H9 (cell line): Measurements from ENCODE around the gene LHFPL5. TPM values are rescaled to one million over a fixed set of nuclear protein-coding genes. Genes with fewer than 3 reads are reported as not detected.

Source experiments
- DNase-seq: peaks from one replicate; pipeline ENCODE4 v3.0.0-alpha.2; 2017
- H2AFZ ChIP-seq: one replicate; pipeline ENCODE4 v1.6.1; 2013; ENCODE audit warnings: mild to moderate bottlenecking, low read length, control low read depth, moderate library complexity
- H2AK5ac ChIP-seq: 2 replicates; pipeline ENCODE4 v1.6.1; 2013; ENCODE audit warnings: low read length, control low read depth, mixed read lengths; ENCODE audit not compliant: insufficient read length
- H2BK120ac ChIP-seq: one replicate; pipeline ENCODE4 v1.6.1; 2013; ENCODE audit warnings: low read depth, mild to moderate bottlenecking, low read length, control low read depth, inconsistent platforms; ENCODE audit not compliant: poor library complexity, severe bottlenecking
- H2BK12ac ChIP-seq: 2 replicates; pipeline ENCODE4 v1.6.1; 2013; ENCODE audit warnings: low read length, control low read depth, mixed read lengths, low read depth; ENCODE audit not compliant: insufficient read length
- H2BK15ac ChIP-seq: 2 replicates; pipeline ENCODE4 v1.6.1; 2013; ENCODE audit warnings: low read depth, low read length, control low read depth
- H2BK20ac ChIP-seq: one replicate; pipeline ENCODE4 v1.6.1; 2013; ENCODE audit warnings: low read depth, mild to moderate bottlenecking, low read length, control low read depth, inconsistent platforms; ENCODE audit not compliant: poor library complexity, severe bottlenecking
- H2BK5ac ChIP-seq: 2 replicates; pipeline ENCODE4 v1.6.1; 2013; ENCODE audit warnings: low read length, control low read depth, mixed read lengths; ENCODE audit not compliant: insufficient read length
- H3K14ac ChIP-seq: 2 replicates; pipeline ENCODE4 v1.6.1; 2013; ENCODE audit warnings: low read length, control low read depth; ENCODE audit not compliant: insufficient read depth
- H3K18ac ChIP-seq: 2 replicates; pipeline ENCODE4 v1.6.1; 2013; ENCODE audit warnings: low read depth, mild to moderate bottlenecking, mixed read lengths, low read length, control low read depth; ENCODE audit not compliant: insufficient read length
- H3K23ac ChIP-seq: 2 replicates; pipeline ENCODE4 v1.6.1; 2013; ENCODE audit warnings: low read length, control low read depth, mixed read lengths, low read depth; ENCODE audit not compliant: insufficient read length
- H3K23me2 ChIP-seq: 2 replicates; pipeline ENCODE4 v1.6.1; 2013; ENCODE audit warnings: low read depth, mild to moderate bottlenecking, mixed read lengths, low read length, control low read depth; ENCODE audit not compliant: insufficient read length, poor library complexity, severe bottlenecking
- H3K27ac ChIP-seq: 2 replicates; pipeline ENCODE4 v1.5.1; 2013; ENCODE audit warnings: low read length, control low read depth, mixed read lengths, low read depth; ENCODE audit not compliant: insufficient read length
- H3K27me3 ChIP-seq: 2 replicates; pipeline ENCODE4 v1.6.1; 2013; ENCODE audit warnings: low read length, control low read depth, inconsistent platforms; ENCODE audit not compliant: insufficient read depth
- H3K4ac ChIP-seq: 2 replicates; pipeline ENCODE4 v1.6.1; 2013; ENCODE audit warnings: low read depth, mild to moderate bottlenecking, control low read depth, inconsistent platforms, low read length, moderate library complexity
- H3K4me1 ChIP-seq: 2 replicates; pipeline ENCODE4 v1.6.1; 2013; ENCODE audit warnings: low read length, control low read depth, inconsistent platforms; ENCODE audit not compliant: insufficient read depth
- H3K4me2 ChIP-seq: 2 replicates; pipeline ENCODE4 v1.6.1; 2013; ENCODE audit warnings: low read length, control low read depth, mixed read lengths; ENCODE audit not compliant: insufficient read length, insufficient read depth
- H3K56ac ChIP-seq: 2 replicates; pipeline ENCODE4 v1.6.1; 2013; ENCODE audit warnings: low read depth, mild to moderate bottlenecking, mixed read lengths, low read length, control low read depth; ENCODE audit not compliant: insufficient read length
- H3K79me1 ChIP-seq: 2 replicates; pipeline ENCODE4 v1.6.1; 2013; ENCODE audit warnings: low read depth, mild to moderate bottlenecking, moderate library complexity, low read length, control low read depth, inconsistent platforms; ENCODE audit not compliant: insufficient read depth, poor library complexity, severe bottlenecking
- H3K79me2 ChIP-seq: 2 replicates; pipeline ENCODE4 v1.6.1; 2013; ENCODE audit warnings: low read length, control low read depth, inconsistent platforms; ENCODE audit not compliant: insufficient read depth
- H3K9ac ChIP-seq: 2 replicates; pipeline ENCODE4 v1.6.1; 2013; ENCODE audit warnings: low read length, control low read depth, mixed read lengths; ENCODE audit not compliant: insufficient read length; ENCODE audit errors: extremely low read depth
- H3K9me3 ChIP-seq: one replicate; pipeline ENCODE4 v1.6.1; 2013; ENCODE audit warnings: low read depth, low read length, inconsistent platforms; ENCODE audit not compliant: control insufficient read depth
- H3T11ph ChIP-seq: one replicate; pipeline ENCODE4 v1.6.1; 2013; ENCODE audit warnings: mild to moderate bottlenecking, low read length, control low read depth, inconsistent platforms
- H4K20me1 ChIP-seq: one replicate; pipeline ENCODE4 v1.6.1; 2013; ENCODE audit not compliant: control insufficient read depth, insufficient read length, insufficient read depth
- H4K5ac ChIP-seq: 2 replicates; pipeline ENCODE4 v1.6.1; 2013; ENCODE audit warnings: low read depth, mild to moderate bottlenecking, mixed read lengths, low read length, control low read depth; ENCODE audit not compliant: insufficient read length
- H4K8ac ChIP-seq: replicated peaks from 2 replicates; pipeline ENCODE4 v1.6.1; 2013; ENCODE audit warnings: low read length, control low read depth, mixed read lengths, low read depth; ENCODE audit not compliant: insufficient read length
- H4K91ac ChIP-seq: 2 replicates; pipeline ENCODE4 v1.6.1; 2013; ENCODE audit warnings: low read depth, mild to moderate bottlenecking, moderate library complexity, mixed read lengths, low read length, control low read depth; ENCODE audit not compliant: insufficient read length
- H3K27ac Mint-ChIP-seq, 3 experiments: 2 replicates in 2 of 3; 3 replicates in 1 of 3; pipeline ENCODE4 v1.8.0; 2020 to 2021; ENCODE audit warnings: mixed read lengths in 3 of 3, mild to moderate bottlenecking in 1 of 3, moderate library complexity in 1 of 3
- H3K27me3 Mint-ChIP-seq: 2 replicates; pipeline ENCODE4 v1.8.0; 2021; ENCODE audit warnings: low read depth, mild to moderate bottlenecking, moderate library complexity, mixed read lengths
- H3K36me3 Mint-ChIP-seq, 3 experiments: 2 replicates in 2 of 3; 3 replicates in 1 of 3; pipeline ENCODE4 v1.8.0; 2020 to 2021; ENCODE audit warnings: low read depth in 3 of 3, mixed read lengths in 3 of 3; ENCODE audit not compliant: insufficient read depth in 1 of 3
- H3K4me1 Mint-ChIP-seq, 2 experiments: 2 replicates each; pipeline ENCODE4 v1.8.0; 2020; ENCODE audit warnings: mixed read lengths in 2 of 2
- H3K4me3 Mint-ChIP-seq, 2 experiments: 2 replicates in 1 of 2; 3 replicates in 1 of 2; pipeline ENCODE4 v1.8.0; 2020 to 2021; ENCODE audit warnings: mild to moderate bottlenecking in 2 of 2, mixed read lengths in 2 of 2, moderate library complexity in 1 of 2
- H3K9me3 Mint-ChIP-seq, 2 experiments: 2 replicates in 1 of 2; 3 replicates in 1 of 2; pipeline ENCODE4 v1.8.0; 2020; ENCODE audit warnings: mild to moderate bottlenecking in 2 of 2, mixed read lengths in 2 of 2, moderate library complexity in 1 of 2
- WGBS: extraction: QIAGEN DNeasy Blood & Tissue Kit; methylation state at CpG from one replicate; pipeline ENCODE4 v1.1.7; 2013; ENCODE audit warnings: missing lambda C conversion rate, low lambda C conversion rate, mixed read lengths; ENCODE audit not compliant: insufficient read length; ENCODE audit errors: extremely low coverage; 5-methylcytosine and 5-hydroxymethylcytosine counted together
- total RNA-seq: library from RNA; stranded (reverse); gene quantifications from 2 replicates; pipeline ENCODE4 v1.2.1, GENCODE V29; 2021
- TF ChIP-seq, protein P1 (sequence below): fragments of 200-600 bp; sonication (generic); conservative IDR thresholded peaks from 3 replicates; pipeline ENCODE4 v1.8.0; 2021; ENCODE audit warnings: antibody characterized with exemption, mild to moderate bottlenecking

The LHFPL5 gene
- total RNA-seq, 1 experiment from 2014 or later, result not detected

DNA sequence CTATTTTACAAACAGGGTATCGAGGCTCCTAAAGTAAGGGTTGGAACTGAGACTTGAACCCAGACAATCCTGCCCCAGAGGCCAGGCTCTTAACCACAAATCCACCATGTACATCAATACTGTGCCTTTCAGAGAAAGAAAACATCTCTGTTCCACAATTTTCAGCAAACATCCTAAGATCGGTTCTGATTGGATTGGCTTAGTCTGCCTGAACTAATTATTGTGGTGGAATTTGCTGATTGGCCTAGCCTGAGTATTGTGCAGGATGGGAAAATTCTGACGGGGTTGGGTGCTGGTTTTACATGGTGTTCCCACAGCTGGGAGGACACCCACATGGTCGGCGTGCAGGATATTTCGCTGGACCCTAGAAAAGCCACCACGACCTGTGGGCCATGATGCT, 24.4 kb upstream of the LHFPL5 start, which contains the start of gene CLPSL1:
Gene CLPSL1 (plus strand): TSS at position 301 of the 400 bp plus-strand sequence. CDS start 92 bp downstream, at position 393.
- Histone ChIP-seq H3K79me2 (no peaks in the 10 kb centered on the region), H3K9me3 (no peaks in the 10 kb centered on the region), H4K91ac (no peak within 1 kb of the TSS), H3K79me1 (no peaks in the 10 kb centered on the region), H3K23ac (no peak within 1 kb of the TSS), H2BK120ac (no peak within 1 kb of the TSS), H3K23me2 (peaks cover 3% of the 10 kb centered on the region), H2BK20ac (no peak within 1 kb of the TSS), H3K18ac (no peak within 1 kb of the TSS), H3K4ac (no peak within 1 kb of the TSS), H4K5ac (no peak within 1 kb of the TSS), H3K14ac (no peak within 1 kb of the TSS), H3K56ac (no peak within 1 kb of the TSS), H3T11ph (no peak within 1 kb of the TSS), H3K4me2 (no peak within 1 kb of the TSS), H4K20me1 (no peaks in the 10 kb centered on the region), H3K4me1 (no peaks in the 10 kb centered on the region), H2BK15ac (no peak within 1 kb of the TSS), H2BK12ac (no peak within 1 kb of the TSS), H3K9ac (no peak within 1 kb of the TSS), H4K8ac (no peak within 1 kb of the TSS), H3K27ac (no peak within 1 kb of the TSS), H2AK5ac (no peak within 1 kb of the TSS), H2BK5ac (no peak within 1 kb of the TSS), H3K27me3 (no peaks in the 10 kb centered on the region), H2AFZ (no peak within 1 kb of the TSS)
- no peaks in the 10 kb centered on the region; a peak in 1 of 7 replicates for H3K36me3 Mint-ChIP-seq
- no peak for DNase-seq
- TF ChIP-seq, protein P1, sequence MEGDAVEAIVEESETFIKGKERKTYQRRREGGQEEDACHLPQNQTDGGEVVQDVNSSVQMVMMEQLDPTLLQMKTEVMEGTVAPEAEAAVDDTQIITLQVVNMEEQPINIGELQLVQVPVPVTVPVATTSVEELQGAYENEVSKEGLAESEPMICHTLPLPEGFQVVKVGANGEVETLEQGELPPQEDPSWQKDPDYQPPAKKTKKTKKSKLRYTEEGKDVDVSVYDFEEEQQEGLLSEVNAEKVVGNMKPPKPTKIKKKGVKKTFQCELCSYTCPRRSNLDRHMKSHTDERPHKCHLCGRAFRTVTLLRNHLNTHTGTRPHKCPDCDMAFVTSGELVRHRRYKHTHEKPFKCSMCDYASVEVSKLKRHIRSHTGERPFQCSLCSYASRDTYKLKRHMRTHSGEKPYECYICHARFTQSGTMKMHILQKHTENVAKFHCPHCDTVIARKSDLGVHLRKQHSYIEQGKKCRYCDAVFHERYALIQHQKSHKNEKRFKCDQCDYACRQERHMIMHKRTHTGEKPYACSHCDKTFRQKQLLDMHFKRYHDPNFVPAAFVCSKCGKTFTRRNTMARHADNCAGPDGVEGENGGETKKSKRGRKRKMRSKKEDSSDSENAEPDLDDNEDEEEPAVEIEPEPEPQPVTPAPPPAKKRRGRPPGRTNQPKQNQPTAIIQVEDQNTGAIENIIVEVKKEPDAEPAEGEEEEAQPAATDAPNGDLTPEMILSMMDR, result no peak
- H3K27me3 Mint-ChIP-seq, result peaks cover 19% of the 10 kb centered on the region
- H3K4me3 Mint-ChIP-seq, result no peak within 1 kb of the TSS
- H3K9me3 Mint-ChIP-seq, result no peaks in the 10 kb centered on the region
- WGBS, result no CpG with 5 or more reads among the region's 7 CpGs
- H3K27ac Mint-ChIP-seq, result peak within 1 kb of the TSS; percentile 4 to 48 (median 23); a peak in 3 of 7 replicates
- H3K4me1 Mint-ChIP-seq, result peaks cover 17% of the 10 kb centered on the region in 2 experiments
